ENCODE measurements around the gene WDR74.
"Not testable (repeated sequence)": the region's sequence is repeated elsewhere in the genome, so short reads cannot be mapped to it uniquely, and the experiment has no call there.

WDR74 gene

GRCh38 chr11:62840721-62841360, 1.5 kb upstream of the WDR74 start:
- peak; percentile 89 for DNase-seq

GRCh38 chr11:62835336-62835735, 4.1 kb downstream of the WDR74 start:
- no peak for DNase-seq

DNA sequence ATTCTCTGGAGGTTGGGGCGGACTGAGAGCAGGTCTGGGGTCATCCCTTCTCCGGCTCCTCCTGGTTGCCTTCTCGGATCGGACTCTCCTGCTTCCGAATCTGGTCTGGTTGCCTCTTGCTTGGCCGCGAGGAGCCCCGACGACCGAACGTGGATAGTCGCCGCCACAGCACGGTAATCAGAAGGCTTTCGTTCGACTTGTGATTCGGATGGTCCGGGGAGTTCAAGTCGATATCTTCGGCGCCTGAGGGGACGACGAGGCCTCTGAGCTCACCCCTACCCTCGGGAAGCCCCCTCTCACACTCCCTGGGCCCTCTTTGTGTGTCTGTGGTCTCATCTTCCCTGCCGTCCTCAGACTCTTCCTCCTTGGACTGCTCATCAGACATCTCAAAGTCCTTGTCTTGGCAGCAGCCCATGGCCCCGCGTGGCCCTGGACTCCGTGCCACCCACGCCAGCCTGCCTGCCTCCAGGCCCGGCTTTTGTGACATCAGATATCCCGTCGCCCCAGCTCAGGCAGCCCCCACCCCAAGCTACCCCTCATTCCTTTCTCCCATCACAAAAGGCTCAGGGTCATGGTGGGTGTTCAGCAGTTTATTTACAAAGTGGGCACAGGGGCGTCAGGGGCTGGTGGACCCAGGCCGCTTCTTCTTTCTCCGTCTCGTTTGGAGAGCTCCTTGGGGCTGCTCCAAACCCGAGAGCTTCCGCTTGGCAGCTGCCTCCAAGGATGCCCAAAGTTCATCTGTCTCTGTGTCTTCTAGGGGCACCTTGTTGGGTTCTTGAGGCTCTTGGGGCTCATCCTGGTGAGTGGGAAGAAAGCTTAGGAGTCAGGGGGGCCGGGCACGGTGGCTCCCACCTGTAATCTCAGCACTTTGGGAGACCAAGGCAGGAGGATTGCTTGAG, 6.8 kb downstream of the WDR74 start, which contains the start of gene TEX54:
Gene TEX54 (minus strand): TSS at position 506 of the 899 bp plus-strand sequence.
- DNase-seq, result no peak

- peak; percentile 99 for DNase-seq
These were observed 7.7 kb downstream of the WDR74 start, which contains the start of gene STX5 for GRCh38 chr11:62831520-62832335. Gene STX5, minus strand, starts transcription at chr11:62832051. Its CDS starts 808 bp downstream, at chr11:62831243.

DNA sequence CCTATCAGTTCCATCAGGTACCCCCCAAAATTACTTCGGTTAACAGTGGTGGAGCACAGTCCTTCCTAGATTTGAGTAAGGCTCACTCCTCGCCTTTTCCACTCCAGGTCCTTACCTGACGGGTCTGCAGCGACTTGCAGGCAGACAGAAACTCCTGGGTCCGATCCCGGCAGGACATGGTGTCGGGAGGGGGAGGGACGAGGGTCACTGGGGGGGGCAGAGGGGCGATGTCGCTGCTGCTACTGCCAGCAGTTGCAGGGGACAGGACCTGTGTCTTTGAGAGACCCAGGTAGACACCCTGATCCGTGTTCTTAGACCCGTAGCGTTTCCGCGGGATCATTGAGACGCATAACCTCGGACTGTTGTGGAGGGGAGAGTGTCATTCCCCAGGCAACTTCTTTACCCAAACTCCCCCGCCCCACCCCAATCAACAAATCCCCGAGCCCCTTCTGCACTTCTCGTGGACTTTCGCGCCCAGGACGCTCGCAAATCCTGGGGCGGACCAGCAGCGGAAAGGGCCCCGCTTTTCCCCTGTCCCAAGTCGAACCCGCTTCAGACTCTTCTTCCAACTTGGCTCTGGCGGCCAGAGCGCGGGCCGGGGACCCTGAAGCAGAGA, 8.4 kb downstream of the WDR74 start:
- DNase-seq, result no peak

- not testable (repeated sequence) for DNase-seq
These were observed 11.3 kb downstream of the WDR74 start for GRCh38 chr11:62828130-62828529.

- DNase-seq, result no peak
These were observed 15.7 kb downstream of the WDR74 start for GRCh38 chr11:62823677-62824076.

GRCh38 chr11:62817129-62817528, 22.3 kb downstream of the WDR74 start:
- DNase-seq, result no peak

- DNase-seq, result no peak
These were observed 22.8 kb downstream of the WDR74 start for GRCh38 chr11:62816557-62816956.

GRCh38 chr11:62811659-62812058, 27.7 kb downstream of the WDR74 start:
- DNase-seq, result no peak

- no peak for DNase-seq
These were observed 28.6 kb downstream of the WDR74 start for GRCh38 chr11:62810748-62811147.

DNA sequence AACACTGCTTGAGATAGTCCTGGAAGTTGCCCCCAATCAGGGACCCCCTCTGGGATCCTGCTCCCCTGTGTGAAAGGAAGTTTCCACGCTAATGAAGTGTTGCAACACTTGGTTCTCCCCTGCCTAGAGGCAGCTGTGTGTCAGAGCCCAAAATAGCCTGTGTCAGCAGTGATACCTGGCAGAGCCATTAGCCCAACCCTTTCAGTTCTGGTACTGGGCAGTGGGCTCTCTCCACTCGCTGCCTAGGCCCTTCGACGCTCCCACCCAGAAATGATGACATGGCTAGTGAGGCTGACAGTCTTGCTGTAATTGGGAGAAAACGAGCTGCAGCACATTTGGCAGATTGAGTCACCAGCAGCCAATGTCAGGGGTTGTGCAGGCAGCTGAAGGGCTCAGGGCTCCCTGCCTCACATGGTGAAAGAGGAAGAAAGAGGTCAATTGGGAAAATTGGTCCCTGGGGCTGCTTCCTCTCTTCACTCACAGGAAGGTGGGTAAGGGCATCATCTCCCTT, 32.7 kb downstream of the WDR74 start:
- no peak for DNase-seq

DNA sequence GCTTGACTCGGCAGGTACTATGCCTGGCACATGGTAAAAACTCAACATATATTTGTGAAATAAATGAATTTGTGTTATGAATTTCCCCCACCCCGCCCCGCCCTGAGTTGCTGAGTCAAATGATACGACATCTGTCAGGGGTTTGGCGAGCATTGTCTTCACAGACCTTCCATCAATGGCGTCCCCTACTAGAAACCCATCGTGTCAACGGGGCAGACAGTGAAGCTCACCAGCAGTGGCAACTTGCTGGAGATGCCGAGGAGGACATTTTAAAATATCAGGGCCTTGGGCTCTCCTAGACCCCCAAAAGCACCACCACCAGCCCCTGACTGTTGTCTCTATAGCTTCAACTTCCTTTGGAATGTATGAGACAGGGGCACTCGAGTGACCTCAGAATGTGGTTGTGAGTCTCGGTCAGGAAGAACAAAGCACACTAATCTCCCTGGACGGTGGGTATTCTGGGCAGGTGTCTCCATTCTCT, 33.4 kb downstream of the WDR74 start:
- DNase-seq, result peak; percentile 53

DNA sequence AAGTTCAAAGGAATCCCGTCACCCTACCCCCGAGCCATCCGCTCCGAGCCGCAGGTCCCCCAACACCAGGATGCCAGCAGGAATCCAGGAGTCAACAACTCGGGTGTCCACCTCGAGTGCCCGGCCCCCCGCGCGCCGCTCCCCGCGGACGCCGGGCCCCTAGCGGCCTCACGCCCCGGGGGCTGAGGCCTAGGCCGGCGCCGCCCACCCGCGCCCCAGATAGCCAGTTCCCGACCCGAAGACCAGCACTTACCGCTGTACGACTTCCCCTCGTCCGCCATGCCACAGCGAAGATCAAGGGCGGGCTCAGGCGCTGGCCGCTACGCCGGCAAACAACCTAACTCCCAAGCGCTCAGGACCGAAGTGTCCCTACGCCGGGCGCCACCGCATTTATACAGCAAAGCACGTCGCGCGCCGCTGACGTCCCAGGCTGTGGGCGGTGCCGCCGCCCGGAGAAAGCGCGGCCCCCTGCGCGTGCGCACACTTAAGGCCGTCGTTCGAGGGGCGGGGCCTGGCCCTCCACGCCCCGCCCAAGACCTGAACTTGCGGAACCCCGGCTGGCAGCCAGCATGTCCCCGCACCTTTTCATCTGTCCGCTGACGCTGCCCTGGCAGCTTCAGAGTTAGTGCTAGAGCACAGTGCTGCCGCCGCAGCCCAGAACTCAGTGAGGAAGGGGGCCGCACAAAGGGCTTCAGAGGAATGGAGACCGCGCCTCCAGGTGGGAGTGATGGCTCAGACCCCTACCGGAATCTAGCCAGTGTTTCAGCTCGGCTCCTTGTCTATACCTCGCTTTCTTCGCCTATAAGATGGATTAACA, 34.1 kb downstream of the WDR74 start, which contains the start of gene NXF1:
Gene NXF1 (minus strand): TSS at position 365 of the 817 bp plus-strand sequence. CDS start 84 bp downstream, at position 281.
- peak; percentile 96 for DNase-seq

DNA sequence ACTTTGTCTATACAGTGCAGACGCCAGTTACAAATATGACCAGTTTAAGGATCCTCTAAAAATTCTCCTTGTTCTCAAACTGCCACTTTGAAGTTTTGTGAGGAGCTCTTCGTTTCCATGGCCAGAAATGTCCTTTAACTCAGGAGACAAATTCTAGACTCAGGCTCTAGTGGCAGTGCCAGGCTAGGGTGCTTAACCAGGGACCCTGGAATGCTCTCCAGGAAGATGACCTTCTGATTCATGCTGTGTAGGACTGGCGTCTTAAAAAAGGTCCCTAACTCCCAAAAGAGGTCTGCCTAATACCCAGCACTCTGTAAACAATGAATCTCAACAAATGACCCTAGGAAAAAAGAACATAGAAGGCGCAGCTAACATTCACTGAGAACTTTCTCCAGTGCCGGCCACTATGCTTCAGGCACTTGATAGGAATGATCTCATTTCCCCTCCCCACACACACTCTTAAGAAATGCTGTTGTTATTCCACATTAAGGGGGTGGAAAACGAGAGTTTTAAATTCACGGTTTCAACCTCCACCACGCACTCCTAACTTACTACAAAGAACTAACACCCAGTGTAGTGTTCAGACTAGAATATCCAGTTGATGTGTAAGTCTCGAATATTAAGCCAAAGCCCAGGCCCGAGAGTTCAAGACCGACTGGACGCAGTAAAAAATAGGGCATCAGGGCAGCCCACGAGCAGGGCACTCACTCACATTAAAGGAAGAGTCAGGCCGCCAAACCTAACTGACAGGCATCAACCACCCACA, 34.9 kb downstream of the WDR74 start:
- no peak for DNase-seq

DNA sequence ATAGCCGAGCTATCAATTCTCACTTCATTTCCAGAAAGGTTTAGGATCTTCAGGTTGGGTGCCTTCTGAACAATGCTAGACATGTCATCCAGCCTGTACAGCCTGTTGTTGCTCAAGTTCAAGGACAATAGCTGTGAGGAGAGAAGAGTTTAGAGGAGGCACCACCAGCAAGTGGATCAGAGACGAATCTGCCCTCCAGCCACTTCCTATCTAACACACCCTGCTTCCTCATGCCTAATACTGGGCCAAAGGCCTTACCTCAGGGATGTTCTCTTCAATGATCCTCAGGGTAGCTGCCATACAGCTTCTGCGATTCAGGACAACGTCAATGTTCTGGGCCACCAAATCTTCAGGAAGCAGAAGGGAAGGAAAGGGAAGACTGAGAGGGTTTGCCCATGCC, 38.3 kb downstream of the WDR74 start:
- DNase-seq, result no peak

DNA sequence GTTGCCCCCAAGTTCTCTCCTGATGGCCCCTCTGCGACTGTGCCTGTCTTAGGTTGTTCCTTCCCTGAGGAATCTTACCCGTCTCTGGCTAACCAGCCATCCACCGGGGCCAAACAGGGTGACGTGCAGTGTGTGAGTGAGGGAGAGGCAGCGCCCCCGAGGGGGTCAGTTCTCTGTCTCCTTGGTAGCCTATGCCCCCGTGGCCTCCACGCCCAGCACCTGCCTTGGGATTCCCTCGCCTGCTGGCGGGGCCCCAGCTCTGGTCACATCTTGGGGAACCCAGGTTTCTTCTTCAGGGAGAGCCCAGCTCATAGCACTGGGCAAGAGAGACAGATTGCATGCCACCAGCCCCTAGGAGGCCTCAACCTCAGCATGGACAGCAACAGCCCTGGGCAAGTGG, 39.9 kb downstream of the WDR74 start:
- DNase-seq, result no peak

GRCh38 chr11:62796281-62796680, 43.1 kb downstream of the WDR74 start:
- no peak for DNase-seq

- DNase-seq, result no peak
These were observed 45.1 kb downstream of the WDR74 start for GRCh38 chr11:62794201-62794775.

- DNase-seq, result no peak
These were observed 47.2 kb downstream of the WDR74 start for GRCh38 chr11:62792202-62792575.

All from CD4-positive, alpha-beta T cell treated with Interleukin-17A for 1 hour (primary cell).